ENCODE data around the gene NHEJ1.
A peak's percentile ranks its signal among the peaks of the same experiment; 100 is the strongest.

NHEJ1 gene

GRCh38 chr2:219180961-219181360 is 20.3 kb upstream of the NHEJ1 start:
- H3K27me3 ChIP-seq (ENCODE audit: control insufficient read depth, insufficient read depth, low read length) = no peaks in the 10 kb centered on the region
- H2AFZ ChIP-seq = no peak overlapping the region
- H3K27ac ChIP-seq = no peak overlapping the region
- TF ChIP-seq, protein P1, sequence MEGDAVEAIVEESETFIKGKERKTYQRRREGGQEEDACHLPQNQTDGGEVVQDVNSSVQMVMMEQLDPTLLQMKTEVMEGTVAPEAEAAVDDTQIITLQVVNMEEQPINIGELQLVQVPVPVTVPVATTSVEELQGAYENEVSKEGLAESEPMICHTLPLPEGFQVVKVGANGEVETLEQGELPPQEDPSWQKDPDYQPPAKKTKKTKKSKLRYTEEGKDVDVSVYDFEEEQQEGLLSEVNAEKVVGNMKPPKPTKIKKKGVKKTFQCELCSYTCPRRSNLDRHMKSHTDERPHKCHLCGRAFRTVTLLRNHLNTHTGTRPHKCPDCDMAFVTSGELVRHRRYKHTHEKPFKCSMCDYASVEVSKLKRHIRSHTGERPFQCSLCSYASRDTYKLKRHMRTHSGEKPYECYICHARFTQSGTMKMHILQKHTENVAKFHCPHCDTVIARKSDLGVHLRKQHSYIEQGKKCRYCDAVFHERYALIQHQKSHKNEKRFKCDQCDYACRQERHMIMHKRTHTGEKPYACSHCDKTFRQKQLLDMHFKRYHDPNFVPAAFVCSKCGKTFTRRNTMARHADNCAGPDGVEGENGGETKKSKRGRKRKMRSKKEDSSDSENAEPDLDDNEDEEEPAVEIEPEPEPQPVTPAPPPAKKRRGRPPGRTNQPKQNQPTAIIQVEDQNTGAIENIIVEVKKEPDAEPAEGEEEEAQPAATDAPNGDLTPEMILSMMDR (IDR thresholded peaks at IDR 0.05) = no peak
- H3K36me3 ChIP-seq (ENCODE audit: control insufficient read depth, insufficient read depth, low read length) = no peaks in the 10 kb centered on the region
- H3K4me1 ChIP-seq = peaks cover 9% of the 10 kb centered on the region
- no peak overlapping the region for H3K4me3 ChIP-seq (ENCODE audit: low read depth, low read length)
- peaks cover 8% of the 10 kb centered on the region for H3K79me2 ChIP-seq
- no peaks in the 10 kb centered on the region for H3K9me3 ChIP-seq (ENCODE audit: control insufficient read depth, low read length)
- no peak overlapping the region for H3K4me2 ChIP-seq (ENCODE audit: low read length)
- no peak overlapping the region for H3K9ac ChIP-seq

- H3K9ac ChIP-seq = no peak overlapping the region
- H3K27me3 ChIP-seq (ENCODE audit: control insufficient read depth, insufficient read depth, low read length) = no peaks in the 10 kb centered on the region
- H3K9me3 ChIP-seq (ENCODE audit: control insufficient read depth, low read length) = no peaks in the 10 kb centered on the region
- H3K36me3 ChIP-seq (ENCODE audit: control insufficient read depth, insufficient read depth, low read length) = no peaks in the 10 kb centered on the region
- H2AFZ ChIP-seq = no peak overlapping the region
- TF ChIP-seq, protein P1 (IDR thresholded peaks at IDR 0.05) = no peak
- no peak overlapping the region for H3K27ac ChIP-seq
- peak overlapping the region; percentile 63 for H3K4me3 ChIP-seq (ENCODE audit: low read depth, low read length)
- peaks cover 8% of the 10 kb centered on the region for H3K79me2 ChIP-seq
- H3K4me1 ChIP-seq = peaks cover 12% of the 10 kb centered on the region
- peak overlapping the region; percentile 81 for H3K4me2 ChIP-seq (ENCODE audit: low read length)
These were observed 19.2 kb upstream of the NHEJ1 start for GRCh38 chr2:219179601-219180465.

DNA sequence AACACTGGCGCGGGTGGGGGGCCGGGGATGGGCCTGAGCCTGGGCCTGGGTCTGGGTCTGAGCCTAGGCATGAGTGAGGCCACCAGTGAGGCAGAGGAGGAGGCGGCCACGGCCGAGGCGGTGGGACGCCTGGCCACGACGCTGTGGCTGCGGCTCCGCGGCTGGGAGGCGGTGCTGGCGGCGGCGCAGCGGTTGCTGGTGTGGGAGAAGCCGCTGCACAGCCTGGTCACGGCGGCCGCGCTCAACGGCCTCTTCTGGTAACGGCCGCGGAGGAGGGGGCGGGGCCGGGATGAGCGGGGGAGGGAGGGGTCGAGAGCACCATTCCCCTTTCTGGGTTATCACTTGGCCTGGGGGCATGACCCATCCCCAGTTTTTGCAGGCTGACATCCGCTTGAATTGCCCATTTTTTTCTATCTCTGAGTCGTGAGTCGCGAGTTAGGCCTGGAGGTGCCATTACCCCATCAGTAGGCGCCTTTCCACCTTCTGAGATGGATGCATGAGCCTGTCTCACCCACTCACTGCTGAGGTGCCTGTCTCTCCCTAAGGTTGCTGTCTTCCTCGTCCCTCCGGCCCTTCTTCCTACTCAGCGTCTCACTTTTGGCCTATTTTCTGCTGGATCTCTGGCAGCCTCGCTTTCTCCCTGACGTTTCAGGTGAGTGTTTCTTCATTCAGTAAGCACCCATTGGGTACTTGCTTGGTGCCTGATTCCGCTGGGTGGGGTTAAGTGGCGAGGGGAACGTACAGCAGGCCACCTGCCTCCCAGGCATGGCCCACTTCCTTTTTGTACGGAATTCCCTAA is 18.0 kb upstream of the NHEJ1 start:
- Histone ChIP-seq H3K27me3 (ENCODE audit: control insufficient read depth, insufficient read depth, low read length) (no peaks in the 10 kb centered on the region), H3K4me2 (ENCODE audit: low read length) (peak overlapping the region; percentile 81), H3K9me3 (ENCODE audit: control insufficient read depth, low read length) (no peaks in the 10 kb centered on the region), H2AFZ (peak overlapping the region; percentile 61), H3K36me3 (ENCODE audit: control insufficient read depth, insufficient read depth, low read length) (no peaks in the 10 kb centered on the region), H3K4me1 (peaks cover 12% of the 10 kb centered on the region), H3K9ac (no peak overlapping the region), H3K27ac (peak overlapping the region; percentile 99), H3K4me3 (ENCODE audit: low read depth, low read length) (peak overlapping the region; percentile 63), H3K79me2 (peaks cover 8% of the 10 kb centered on the region)
- TF ChIP-seq, protein P1 (IDR thresholded peaks at IDR 0.05) = no peak

DNA sequence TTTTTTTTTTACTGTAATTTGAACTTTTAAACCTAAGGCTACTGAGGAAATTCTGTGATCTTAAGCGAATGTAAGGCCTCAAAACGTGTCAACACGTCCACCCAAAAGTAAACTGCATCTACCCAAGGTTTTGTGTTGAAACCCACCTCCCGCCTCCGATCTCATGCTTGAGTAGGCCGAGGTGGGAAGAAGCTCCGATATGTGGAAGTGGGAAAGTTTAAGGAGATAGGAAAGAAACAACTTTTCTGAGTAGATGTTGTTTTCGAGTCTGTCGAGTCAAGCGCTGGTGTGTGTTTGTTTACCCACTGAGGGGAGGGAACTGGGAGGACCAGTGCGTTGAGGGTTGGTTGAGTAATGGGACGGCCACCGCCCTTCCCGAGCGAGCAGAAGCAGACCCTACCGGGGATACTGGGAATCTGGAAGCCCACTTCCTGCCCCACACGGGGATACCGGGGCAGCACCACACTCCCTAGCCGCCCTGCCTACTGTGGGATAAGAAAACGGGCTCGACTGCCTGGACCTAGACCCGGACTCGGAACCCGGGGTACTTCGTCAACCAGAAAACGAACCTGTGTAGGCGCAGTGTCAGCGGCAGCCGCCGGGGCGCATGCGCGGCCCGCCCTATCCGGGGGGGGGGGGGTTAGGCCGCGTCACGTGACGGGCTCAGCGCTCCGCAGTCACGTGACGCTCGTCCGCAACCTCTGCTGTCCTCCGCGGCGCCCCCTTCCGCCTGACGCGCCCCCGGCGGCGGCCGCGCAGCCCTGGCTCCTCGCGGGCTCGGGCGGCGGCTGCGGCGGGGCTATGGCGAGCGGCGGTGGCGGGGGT is 17.1 kb upstream of the NHEJ1 start, which contains the start of gene RETREG2:
TSS of gene RETREG2 (plus strand) at position 724 of the 825 bp plus-strand sequence. CDS start at position 802, 78 bp downstream.
- Histone ChIP-seq H3K9ac (peak within 1 kb of the TSS; percentile 90), H3K4me2 (ENCODE audit: low read length) (peak within 1 kb of the TSS; percentile 99), H3K27ac (peak within 1 kb of the TSS; percentile 99), H3K79me2 (peaks cover 8% of the 10 kb centered on the region), H3K9me3 (ENCODE audit: control insufficient read depth, low read length) (no peaks in the 10 kb centered on the region), H3K4me3 (ENCODE audit: low read depth, low read length) (peak within 1 kb of the TSS; percentile 95), H3K27me3 (ENCODE audit: control insufficient read depth, insufficient read depth, low read length) (no peaks in the 10 kb centered on the region), H3K36me3 (ENCODE audit: control insufficient read depth, insufficient read depth, low read length) (no peaks in the 10 kb centered on the region), H2AFZ (peak within 1 kb of the TSS; percentile 93), H3K4me1 (peaks cover 12% of the 10 kb centered on the region)
- TF ChIP-seq, protein P1 (IDR thresholded peaks at IDR 0.05) = no peak
